IMR-90 (cell line): Measurements from ENCODE around the gene TRPM3. TPM values are rescaled to one million over a fixed set of nuclear protein-coding genes. Genes with fewer than 3 reads are reported as not detected.

Experiments used
- ATAC-seq: fragments of 200-7000 bp; cut with Tn5 transposase; 2 replicates; pipeline ENCODE4 v1.9.1; 2020; ENCODE audit warnings: low read depth, mild to moderate bottlenecking, moderate library complexity
- BruUV-seq: library from RNA; stranded (reverse); fragments of 400-500 nt; replicated peaks from 2 replicates; lab custom pipeline; 2021; lab: Mats Ljungman, UMichigan
- CTCF ChIA-PET: fragments of 300-600 bp; formaldehyde crosslinking; extraction: SDS; loops from one replicate; lab custom pipeline; 2021; ENCODE audit warnings: antibody characterized with exemption; lab: Yijun Ruan, JAX
- POLR2A ChIA-PET: fragments of 300-600 bp; sonication (Branson Sonifier 250); formaldehyde crosslinking; loops from one replicate; lab custom pipeline; 2022; ENCODE audit warnings: antibody characterized with exemption; ENCODE audit not compliant: unreplicated experiment; lab: Charles Lee
- DNase-seq: peaks from one replicate; pipeline ENCODE4 v3.0.0; 2013
- H2AFZ ChIP-seq: replicated peaks from 2 replicates; pipeline ENCODE3; 2013; ENCODE audit warnings: low read length, mild to moderate bottlenecking; ENCODE audit not compliant: poor library complexity
- H2AK5ac ChIP-seq: 2 replicates; pipeline ENCODE4 v1.6.1; 2013; ENCODE audit warnings: low read depth, low read length, inconsistent platforms
- H2AK9ac ChIP-seq: replicated peaks from 2 replicates; pipeline ENCODE3; 2013; ENCODE audit warnings: mild to moderate bottlenecking, low read depth, low read length, moderate library complexity; ENCODE audit not compliant: poor library complexity
- H2BK120ac ChIP-seq: 2 replicates; pipeline ENCODE4 v1.6.1; 2013; ENCODE audit warnings: low read depth, low read length, inconsistent platforms
- H2BK15ac ChIP-seq: 3 replicates; pipeline ENCODE4 v1.6.1; 2013; ENCODE audit warnings: low read depth, low read length, inconsistent platforms
- H2BK20ac ChIP-seq: 2 replicates; pipeline ENCODE4 v1.6.1; 2013; ENCODE audit warnings: low read depth, mild to moderate bottlenecking, inconsistent platforms, low read length, moderate library complexity
- H2BK5ac ChIP-seq: 2 replicates; pipeline ENCODE4 v1.6.1; 2013; ENCODE audit warnings: mild to moderate bottlenecking, low read depth, low read length, inconsistent platforms; ENCODE audit not compliant: poor library complexity, severe bottlenecking
- H3K14ac ChIP-seq: replicated peaks from 2 replicates; pipeline ENCODE4 v1.6.1; 2013; ENCODE audit warnings: low read depth, low read length, inconsistent platforms
- H3K18ac ChIP-seq: 2 replicates; pipeline ENCODE4 v1.6.1; 2013; ENCODE audit warnings: low read depth, low read length, control low read depth
- H3K23ac ChIP-seq: 2 replicates; pipeline ENCODE4 v1.6.1; 2013; ENCODE audit warnings: low read depth, low read length, inconsistent platforms
- H3K27ac ChIP-seq: 2 replicates; pipeline ENCODE4 v1.5.1; 2013; ENCODE audit warnings: mild to moderate bottlenecking, control low read depth, low read length; ENCODE audit not compliant: insufficient read depth
- H3K27me3 ChIP-seq: 2 replicates; pipeline ENCODE4 v1.6.1; 2013; ENCODE audit warnings: low read length; ENCODE audit not compliant: control insufficient read depth, insufficient read depth
- H3K36me3 ChIP-seq: 2 replicates; pipeline ENCODE4 v1.6.1; 2013; ENCODE audit warnings: low read length, mixed read lengths; ENCODE audit not compliant: control insufficient read depth, insufficient read depth
- H3K4ac ChIP-seq: 2 replicates; pipeline ENCODE4 v1.6.1; 2013; ENCODE audit warnings: low read depth, low read length, inconsistent platforms
- H3K4me1 ChIP-seq: 2 replicates; pipeline ENCODE4 v1.6.1; 2013; ENCODE audit warnings: low read length, mixed read lengths; ENCODE audit not compliant: control insufficient read depth, insufficient read depth
- H3K4me2 ChIP-seq: 2 replicates; pipeline ENCODE4 v1.6.1; 2013; ENCODE audit warnings: low read depth, mild to moderate bottlenecking, control low read depth, low read length, moderate library complexity
- H3K4me3 ChIP-seq: 2 replicates; pipeline ENCODE4 v1.5.1; 2013; ENCODE audit warnings: low read depth, mild to moderate bottlenecking, control low read depth, low read length, moderate library complexity; ENCODE audit not compliant: insufficient read depth
- H3K56ac ChIP-seq: 2 replicates; pipeline ENCODE4 v1.6.1; 2013; ENCODE audit warnings: low read length, inconsistent platforms; ENCODE audit not compliant: insufficient read depth; ENCODE audit errors: extremely low read depth
- H3K79me1 ChIP-seq, 2 experiments: 2 replicates each; pipeline ENCODE4 v1.6.1; 2013; ENCODE audit warnings: low read length in 2 of 2, inconsistent platforms in 1 of 2, low read depth in 1 of 2
- H3K9ac ChIP-seq: 2 replicates; pipeline ENCODE4 v1.6.1; 2013; ENCODE audit warnings: low read depth, low read length, control low read depth
- H3K9me1 ChIP-seq: 2 replicates; pipeline ENCODE4 v1.6.1; 2013; ENCODE audit warnings: low read length, inconsistent platforms; ENCODE audit not compliant: insufficient read depth
- H3K9me3 ChIP-seq: 2 replicates; pipeline ENCODE4 v1.6.1; 2013; ENCODE audit warnings: low read length; ENCODE audit not compliant: control insufficient read depth, insufficient read depth
- H4K20me1 ChIP-seq: 2 replicates; pipeline ENCODE4 v1.6.1; 2013; ENCODE audit warnings: low read length, inconsistent platforms; ENCODE audit not compliant: insufficient read depth
- H4K5ac ChIP-seq: 2 replicates; pipeline ENCODE4 v1.6.1; 2013; ENCODE audit warnings: mild to moderate bottlenecking, low read depth, low read length, control low read depth
- H4K8ac ChIP-seq, 2 experiments: 2 replicates each; pipeline ENCODE4 v1.6.1; 2013; ENCODE audit warnings: low read depth in 2 of 2, low read length in 2 of 2, control low read depth in 1 of 2, inconsistent platforms in 1 of 2
- H4K91ac ChIP-seq: 2 replicates; pipeline ENCODE4 v1.6.1; 2013; ENCODE audit warnings: low read depth, low read length, inconsistent platforms; ENCODE audit not compliant: insufficient read depth
- BHLHE40 ChIP-seq: fragments of 150-350 bp; IDR thresholded peaks from 2 replicates; pipeline ENCODE4 v1.6.1; 2016; ENCODE audit warnings: mild to moderate bottlenecking, low read depth, low read length
- CEBPB ChIP-seq: IDR thresholded peaks from 2 replicates; pipeline ENCODE4 v1.6.1; 2012; ENCODE audit warnings: low read depth, low read length, improper control_type of control experiment
- CHD1 ChIP-seq: IDR thresholded peaks from 2 replicates; pipeline ENCODE4 v1.6.1; 2012; ENCODE audit warnings: low read depth, low read length, improper control_type of control experiment
- CTCF ChIP-seq: conservative IDR thresholded peaks from 2 replicates; pipeline ENCODE4 v1.5.1; 2012; ENCODE audit warnings: mild to moderate bottlenecking, low read depth, low read length, improper control_type of control experiment
- ELK1 ChIP-seq: fragments of 150-350 bp; IDR thresholded peaks from 2 replicates; pipeline ENCODE4 v1.6.1; 2016; ENCODE audit warnings: low read depth, mild to moderate bottlenecking, low read length, moderate library complexity, borderline replicate concordance
- FOS ChIP-seq: fragments of 150-350 bp; IDR thresholded peaks from 2 replicates; pipeline ENCODE4 v1.6.1; 2016; ENCODE audit warnings: low read depth, low read length
- MAFK ChIP-seq: IDR thresholded peaks from 2 replicates; pipeline ENCODE4 v1.6.1; 2012; ENCODE audit warnings: low read depth, low read length, improper control_type of control experiment
- MAZ ChIP-seq: IDR thresholded peaks from 2 replicates; pipeline ENCODE4 v1.6.1; 2012; ENCODE audit warnings: low read depth, mild to moderate bottlenecking, low read length, improper control_type of control experiment, moderate library complexity, borderline replicate concordance
- MXI1 ChIP-seq: IDR thresholded peaks from 2 replicates; pipeline ENCODE4 v1.6.1; 2012; ENCODE audit warnings: low read depth, mild to moderate bottlenecking, low read length, moderate library complexity, borderline replicate concordance
- NFE2L2 ChIP-seq: fragments of 150-350 bp; IDR thresholded peaks from 2 replicates; pipeline ENCODE4 v1.6.1; 2016; ENCODE audit warnings: low read depth, mild to moderate bottlenecking, low read length
- POLR2A ChIP-seq: IDR thresholded peaks from 2 replicates; pipeline ENCODE4 v1.6.1; 2012; ENCODE audit warnings: mild to moderate bottlenecking, low read depth, low read length
- RAD21 ChIP-seq: IDR thresholded peaks from 2 replicates; pipeline ENCODE4 v1.6.1; 2012; ENCODE audit warnings: low read length, improper control_type of control experiment
- RCOR1 ChIP-seq: IDR thresholded peaks from 2 replicates; pipeline ENCODE4 v1.6.1; 2012; ENCODE audit warnings: mild to moderate bottlenecking, low read length, improper control_type of control experiment; ENCODE audit not compliant: insufficient replicate concordance
- RFX5 ChIP-seq: IDR thresholded peaks from 2 replicates; pipeline ENCODE4 v1.8.0; 2012; ENCODE audit warnings: low read depth, mild to moderate bottlenecking, low read length, moderate library complexity
- SMC3 ChIP-seq: fragments of 150-350 bp; IDR thresholded peaks from 2 replicates; pipeline ENCODE4 v1.6.1; 2016; ENCODE audit warnings: low read depth, mild to moderate bottlenecking, antibody characterized with exemption, low read length, moderate library complexity
- USF2 ChIP-seq: fragments of 150-350 bp; IDR thresholded peaks from 2 replicates; pipeline ENCODE4 v1.6.1; 2017; ENCODE audit warnings: mild to moderate bottlenecking, antibody characterized with exemption, low read length, low read depth
- WGBS, 2 experiments: methylation state at CpG; one replicate each; pipeline versions ENCODE4 v1.1.5 to v1.1.7; 2013; ENCODE audit warnings: missing lambda C conversion rate in 2 of 2; ENCODE audit not compliant: insufficient read length in 1 of 2; ENCODE audit errors: extremely low coverage in 2 of 2; 5-methylcytosine and 5-hydroxymethylcytosine counted together
- dilution Hi-C: fragments of 300-500 bp; cut with HindIII; formaldehyde crosslinking; loops from one replicate; pipeline ENCODE4 v1.14.3; 2018; ENCODE audit warnings: low sequenced_read_pairs; ENCODE audit not compliant: unreplicated experiment
- in situ Hi-C: fragments of 300-500 bp; cut with MboI; formaldehyde crosslinking; loops from 3 replicates; pipeline ENCODE4 v1.14.3; 2019; ENCODE audit warnings: low sequenced_read_pairs, inconsistent platforms, mixed read lengths
- intact Hi-C: fragments of 100-400 bp; cut with micrococcal nuclease; formaldehyde crosslinking; loops from 2 replicates; pipeline ENCODE4 v1.10.0; 2022
- polyA plus RNA-seq, 3 experiments: library from polyadenylated mRNA; depleted of rRNA; stranded (reverse); fragments of >200 nt; gene quantifications; 2 replicates each; pipeline ENCODE4 v1.2.3, GENCODE V29; 2012; ENCODE audit warnings: low replicate concordance in 1 of 3
- total RNA-seq: library from RNA; depleted of rRNA; stranded (reverse); fragments of >200 nt; gene quantifications from 2 replicates; pipeline ENCODE4 v1.2.3, GENCODE V29; 2012

Gene TRPM3
- total and polyA plus RNA-seq, 2 of the 4 experiments (the other 2 are of a cell fraction), result not detected

- Histone ChIP-seq H4K91ac (no peak overlapping the region), H3K23ac (no peak overlapping the region), H4K8ac (no peak overlapping the region), H3K79me1 (no peaks in the 10 kb centered on the region), H3K36me3 (no peaks in the 10 kb centered on the region), H2BK5ac (no peak overlapping the region), H4K5ac (no peak overlapping the region), H3K18ac (no peak overlapping the region), H2AK9ac (no peak overlapping the region), H2BK20ac (no peak overlapping the region), H3K4me2 (no peak overlapping the region), H3K4ac (no peak overlapping the region), H3K56ac (no peak overlapping the region), H3K27me3 (no peaks in the 10 kb centered on the region), H3K9ac (no peak overlapping the region), H3K4me3 (no peak overlapping the region), H3K9me1 (no peaks in the 10 kb centered on the region), H3K4me1 (no peaks in the 10 kb centered on the region), H3K27ac (no peak overlapping the region), H3K9me3 (no peaks in the 10 kb centered on the region), H2AFZ (no peak overlapping the region), H2BK120ac (no peak overlapping the region), H2AK5ac (no peak overlapping the region), H2BK15ac (no peak overlapping the region), H4K20me1 (no peaks in the 10 kb centered on the region), H3K14ac (no peak overlapping the region)
- dilution Hi-C loops, result no loop called here
- TF ChIP-seq SMC3, result no peak
- no peak for TF ChIP-seq CEBPB
- TF ChIP-seq CHD1, result no peak
- TF ChIP-seq BHLHE40, result no peak
- no peak for TF ChIP-seq RFX5
- TF ChIP-seq USF2, result no peak
- TF ChIP-seq POLR2A, result no peak
- no peak for TF ChIP-seq MAFK
- TF ChIP-seq RAD21, result no peak
- TF ChIP-seq FOS, result no peak
- TF ChIP-seq MAZ, result no peak
- TF ChIP-seq ELK1, result no peak
- no peak for TF ChIP-seq RCOR1
- TF ChIP-seq CTCF, result no peak
- no peak for TF ChIP-seq NFE2L2
- no peak for TF ChIP-seq MXI1
- intact Hi-C loops, result no loop called here
- ChIA-PET POLR2A (no interaction called here), CTCF (interaction anchor here (0.5 kb wide), 1 partner anchor 1029 kb away, joined by 5 read pairs; no protein-coding TSS in a partner anchor)
- ATAC-seq (no peak), DNase-seq (no peak)
- WGBS, 2 experiments, result no CpG with 5 or more reads among the region's 1 CpG
- no TSS peak for BruUV-seq
- in situ Hi-C loops, result no loop called here
Observed at GRCh38 chr9:70811638-70812037, 309.8 kb downstream of the TRPM3 start.
